Activated gamma-delta T cell (primary cell): ENCODE data around the gene RFT1.

Source experiments
- DNase-seq: peaks from one replicate; lab custom pipeline; 2025; lab: John Stamatoyannopoulos, UW

The RFT1 gene

GRCh38 chr3:53149006-53149690 lies 18.9 kb upstream of the RFT1 start:
- no peak for DNase-seq

GRCh38 chr3:53147903-53148400 lies 17.7 kb upstream of the RFT1 start:
- no peak for DNase-seq

GRCh38 chr3:53147151-53147902 lies 17.1 kb upstream of the RFT1 start:
- DNase-seq: no peak

- no peak for DNase-seq
Observed at GRCh38 chr3:53146319-53146891, 16.2 kb upstream of the RFT1 start.

- DNase-seq: no peak
Observed at GRCh38 chr3:53145713-53146080, 15.5 kb upstream of the RFT1 start.

- no peak for DNase-seq
Observed at GRCh38 chr3:53144862-53145712, 14.9 kb upstream of the RFT1 start.

- DNase-seq: no peak
Observed at GRCh38 chr3:53144446-53144845, 14.2 kb upstream of the RFT1 start.

GRCh38 chr3:53142986-53143385 lies 12.8 kb upstream of the RFT1 start:
- no peak for DNase-seq

GRCh38 chr3:53140847-53141845 lies 10.9 kb upstream of the RFT1 start:
- DNase-seq: no peak

- no peak for DNase-seq
Observed at GRCh38 chr3:53139906-53140846, 9.9 kb upstream of the RFT1 start.

- no peak for DNase-seq
Observed at GRCh38 chr3:53137835-53138446, 7.7 kb upstream of the RFT1 start.

- DNase-seq: no peak
Observed at GRCh38 chr3:53137221-53137620, 7.0 kb upstream of the RFT1 start.

GRCh38 chr3:53134631-53135232 lies 4.5 kb upstream of the RFT1 start:
- DNase-seq: no peak

- no peak for DNase-seq
Observed at GRCh38 chr3:53132347-53132746, 2.1 kb upstream of the RFT1 start.

- DNase-seq: no peak
Observed at GRCh38 chr3:53131096-53131495, 861 bp upstream of the RFT1 start.

- no peak for DNase-seq
Observed at GRCh38 chr3:53129344-53129743, 891 bp downstream of the RFT1 start.

GRCh38 chr3:53126601-53127000 lies 3.6 kb downstream of the RFT1 start:
- DNase-seq: no peak

GRCh38 chr3:53123953-53124352 lies 6.3 kb downstream of the RFT1 start:
- no peak for DNase-seq

GRCh38 chr3:53123510-53123909 lies 6.7 kb downstream of the RFT1 start:
- DNase-seq: no peak
